ENCODE data around the gene AHDC1. TPM values are rescaled to one million over a fixed set of nuclear protein-coding genes. Genes with fewer than 3 reads are reported as not detected.

Gene AHDC1
- total and polyA plus RNA-seq, 9 of the 15 experiments (the other 6 are each of a cell fraction or from before 2014, with no cell fraction given), result 0.21 to 36.4 (median 4.7) TPM

- TF ChIP-seq VEZF1 (CRISPR knock-in tag; IDR thresholded peaks at IDR 0.05) (peak; percentile 66), ZNF133 (CRISPR knock-in tag; IDR thresholded peaks at IDR 0.05) (no peak), EP400 (IDR thresholded peaks at IDR 0.05) (0 out of 2 replicates have a peak, but pooled peaks have one; percentile 36), DLX4 (CRISPR knock-in tag; IDR thresholded peaks at IDR 0.05) (no peak), FOXM1 (IDR thresholded peaks at IDR 0.05; ENCODE audit: low read depth) (no peak), FOXM1 (CRISPR knock-in tag; IDR thresholded peaks at IDR 0.05; ENCODE audit: low read depth) (peak; percentile 50; the same call in 1 of the 2 replicates), THRAP3 (IDR thresholded peaks at IDR 0.05; ENCODE audit: borderline replicate concordance) (no peak), ZNF512 (tag; IDR thresholded peaks at IDR 0.05) (no peak), BRD9 (IDR thresholded peaks at IDR 0.05; ENCODE audit: low read depth, partially characterized antibody) (peak; percentile 95), HDAC2 (IDR thresholded peaks at IDR 0.05) (0 out of 2 replicates have a peak, but pooled peaks have one; percentile 63), NR3C1 (CRISPR knock-in tag; IDR thresholded peaks at IDR 0.05) (no peak), JUN (IDR thresholded peaks at IDR 0.05; ENCODE audit: borderline replicate concordance, low read depth, low read length) (peak; percentile 31; the same call in 1 of the 2 replicates), JUN (CRISPR knock-in tag; IDR thresholded peaks at IDR 0.05; ENCODE audit: borderline replicate concordance) (no peak), ILF3 (IDR thresholded peaks at IDR 0.05; ENCODE audit: borderline replicate concordance) (no peak), SMAD4 (CRISPR knock-in tag; conservative IDR thresholded peaks at IDR 0.05) (0 out of 2 replicates have a peak, but pooled peaks have one; percentile 11), NFIC (IDR thresholded peaks at IDR 0.05) (peak; percentile 95), HNRNPUL1 (IDR thresholded peaks at IDR 0.05; ENCODE audit: low read length) (peak; percentile 32; the same call in 1 of the 2 replicates), PTBP1 (IDR thresholded peaks at IDR 0.05; ENCODE audit: low read depth, low read length) (no peak), CREBBP (IDR thresholded peaks at IDR 0.05; ENCODE audit: low read depth, low read length) (no peak), KHSRP (IDR thresholded peaks at IDR 0.05) (0 out of 2 replicates have a peak, but pooled peaks have one; percentile 21), ZKSCAN3 (CRISPR knock-in tag; IDR thresholded peaks at IDR 0.05) (no peak), EGR1 (conservative IDR thresholded peaks at IDR 0.05) (no peak), ETV6 (IDR thresholded peaks at IDR 0.05; ENCODE audit: borderline replicate concordance in 1 of 2, low read depth in 2 of 2, low read length in 1 of 2) (no peak), ETV6 (CRISPR knock-in tag; IDR thresholded peaks at IDR 0.05; ENCODE audit: borderline replicate concordance) (no peak)
- TF ChIP-seq, protein P1, sequence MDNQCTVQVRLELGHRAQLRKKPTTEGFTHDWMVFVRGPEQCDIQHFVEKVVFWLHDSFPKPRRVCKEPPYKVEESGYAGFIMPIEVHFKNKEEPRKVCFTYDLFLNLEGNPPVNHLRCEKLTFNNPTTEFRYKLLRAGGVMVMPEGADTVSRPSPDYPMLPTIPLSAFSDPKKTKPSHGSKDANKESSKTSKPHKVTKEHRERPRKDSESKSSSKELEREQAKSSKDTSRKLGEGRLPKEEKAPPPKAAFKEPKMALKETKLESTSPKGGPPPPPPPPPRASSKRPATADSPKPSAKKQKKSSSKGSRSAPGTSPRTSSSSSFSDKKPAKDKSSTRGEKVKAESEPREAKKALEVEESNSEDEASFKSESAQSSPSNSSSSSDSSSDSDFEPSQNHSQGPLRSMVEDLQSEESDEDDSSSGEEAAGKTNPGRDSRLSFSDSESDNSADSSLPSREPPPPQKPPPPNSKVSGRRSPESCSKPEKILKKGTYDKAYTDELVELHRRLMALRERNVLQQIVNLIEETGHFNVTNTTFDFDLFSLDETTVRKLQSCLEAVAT (IDR thresholded peaks at IDR 0.05), result peak in 1 of 2 experiments; percentile 23; a peak in 1 of 4 replicates
These were observed 2.1 kb upstream of the AHDC1 start (continued) for GRCh38 chr1:27605796-27606707.

Data from K562 (cell line).